SU-DHL-6 (cell line): ENCODE results near the gene SH3GLB1.
"Not testable (repeated sequence)": the region's sequence is repeated elsewhere in the genome, so short reads cannot be mapped to it uniquely, and the experiment has no call there.

Experiments used
- H2AFZ ChIP-seq: fragments of 200-600 bp; sonication (generic); 2 replicates; pipeline ENCODE4 v1.6.1; 2014; ENCODE audit warnings: low read depth, mild to moderate bottlenecking, moderate library complexity, mixed read lengths, antibody characterized with exemption, low read length; ENCODE audit not compliant: severe bottlenecking
- H3F3A ChIP-seq: fragments of 200-600 bp; shearing (Covaris generic); 2 replicates; pipeline ENCODE4 v1.6.0; 2016; ENCODE audit warnings: antibody characterized with exemption, mild to moderate bottlenecking; ENCODE audit not compliant: insufficient read depth
- H3K27ac ChIP-seq: fragments of 200-600 bp; sonication (generic); 2 replicates; pipeline ENCODE4 v1.5.1; 2016; ENCODE audit warnings: low read depth, mild to moderate bottlenecking, low read length, moderate library complexity, mixed read lengths
- H3K27me3 ChIP-seq: fragments of 200-600 bp; sonication (generic), shearing (Covaris generic); 2 replicates; pipeline ENCODE4 v1.6.0; 2014; ENCODE audit warnings: mild to moderate bottlenecking, low read length
- H3K36me3 ChIP-seq: fragments of 200-600 bp; sonication (generic); 2 replicates; pipeline ENCODE4 v1.6.1; 2014; ENCODE audit warnings: mild to moderate bottlenecking, low read length, mixed read lengths
- H3K4me2 ChIP-seq: fragments of 300-600, 200-600 bp; shearing (Covaris generic), sonication (generic); 2 replicates; pipeline ENCODE4 v1.6.0; 2014; ENCODE audit warnings: low read length, low read depth, mild to moderate bottlenecking; ENCODE audit not compliant: poor library complexity, severe bottlenecking
- H3K4me3 ChIP-seq: fragments of 200-600 bp; sonication (generic); 2 replicates; pipeline ENCODE4 v1.5.1; 2014; ENCODE audit warnings: antibody characterized with exemption, low read length, mild to moderate bottlenecking, mixed read lengths; ENCODE audit not compliant: insufficient read depth, poor library complexity, severe bottlenecking
- H3K79me2 ChIP-seq: fragments of 200-600 bp; sonication (generic); 2 replicates; pipeline ENCODE4 v1.6.1; 2014; ENCODE audit warnings: mild to moderate bottlenecking, low read length, moderate library complexity; ENCODE audit not compliant: insufficient read depth
- H3K9ac ChIP-seq: fragments of 200-600 bp; sonication (generic); 2 replicates; pipeline ENCODE4 v1.7.0; 2014; ENCODE audit warnings: mild to moderate bottlenecking, low read length
- H3K9me2 ChIP-seq: fragments of 200-600 bp; sonication (generic); replicated peaks from 2 replicates; pipeline ENCODE4 v1.6.1; 2014; ENCODE audit warnings: low read length; ENCODE audit not compliant: insufficient read depth
- H3K9me3 ChIP-seq: fragments of 200-600 bp; sonication (generic); 2 replicates; pipeline ENCODE4 v1.6.1; 2014; ENCODE audit warnings: low read length, mixed read lengths; ENCODE audit not compliant: insufficient read depth
- H4K20me1 ChIP-seq: fragments of 200-600 bp; sonication (generic); 2 replicates; pipeline ENCODE4 v1.6.1; 2014; ENCODE audit warnings: low read depth, mild to moderate bottlenecking, antibody characterized with exemption, low read length, moderate library complexity, mixed read lengths
- CTCF ChIP-seq: fragments of 200-600 bp; sonication (generic); IDR thresholded peaks from one replicate; pipeline ENCODE4 v1.5.1; 2017; ENCODE audit warnings: antibody characterized with exemption, mild to moderate bottlenecking, low read length, moderate library complexity; ENCODE audit not compliant: insufficient read depth, poor library complexity, severe bottlenecking
- EZH2phosphoT487 ChIP-seq: fragments of 200-600 bp; sonication (generic), shearing (Covaris generic); conservative IDR thresholded peaks from 2 replicates; pipeline ENCODE4 v1.6.1; 2018; ENCODE audit warnings: mild to moderate bottlenecking, antibody characterized with exemption, low read length, moderate library complexity, mixed read lengths

Gene SH3GLB1

GRCh38 chr1:86704458-86704971 is at the start of gene SH3GLB1:
SH3GLB1 (plus strand) TSS chr1:86704576; CDS start chr1:86704900, 324 bp downstream.
- Histone ChIP-seq H3K9ac (peak within 1 kb of the TSS; percentile 66), H3K79me2 (peaks cover 47% of the 10 kb centered on the region), H3K4me3 (peak within 1 kb of the TSS; percentile 76), H4K20me1 (no peaks in the 10 kb centered on the region; the same call in 1 of the 2 replicates), H3K36me3 (0 out of 2 replicates have a peak, but pooled peaks cover 5% of the 10 kb centered on the region), H3K27ac (peak within 1 kb of the TSS; percentile 80), H3K4me2 (peak within 1 kb of the TSS; percentile 88), H3K9me2 (no peaks in the 10 kb centered on the region), H3K27me3 (no peaks in the 10 kb centered on the region), H2AFZ (peak within 1 kb of the TSS; percentile 83), H3F3A (peaks cover 4% of the 10 kb centered on the region; the same call in 1 of the 2 replicates), H3K9me3 (no peaks in the 10 kb centered on the region)
- TF ChIP-seq EZH2phosphoT487 (no peak), CTCF (peak; percentile 78)

GRCh38 chr1:86658381-86658780 is 46.0 kb upstream of the SH3GLB1 start:
- not testable (repeated sequence) for H2AFZ ChIP-seq, H3K27ac ChIP-seq, H3K9me3 ChIP-seq, H3K4me2 ChIP-seq, H3K79me2 ChIP-seq, H3K27me3 ChIP-seq, H3K36me3 ChIP-seq, H3K9me2 ChIP-seq, H4K20me1 ChIP-seq, H3K9ac ChIP-seq, H3K4me3 ChIP-seq, H3F3A ChIP-seq

- H3K27me3 ChIP-seq: no peaks in the 10 kb centered on the region
- H3K79me2 ChIP-seq: no peaks in the 10 kb centered on the region
- no peaks in the 10 kb centered on the region for H4K20me1 ChIP-seq
- H2AFZ ChIP-seq: no peak overlapping the region
- H3F3A ChIP-seq: no peaks in the 10 kb centered on the region
- H3K9ac ChIP-seq: no peak overlapping the region
- no peak overlapping the region for H3K27ac ChIP-seq
- H3K36me3 ChIP-seq: no peaks in the 10 kb centered on the region
- no peaks in the 10 kb centered on the region for H3K9me2 ChIP-seq
- H3K9me3 ChIP-seq: no peaks in the 10 kb centered on the region
- no peak overlapping the region for H3K4me3 ChIP-seq
- TF ChIP-seq CTCF (no peak), EZH2phosphoT487 (no peak)
- H3K4me2 ChIP-seq: no peak overlapping the region
These were observed 38.0 kb upstream of the SH3GLB1 start for GRCh38 chr1:86666368-86666767.

- no peaks in the 10 kb centered on the region for H3K79me2 ChIP-seq
- H3K9ac ChIP-seq: no peak overlapping the region
- no peak overlapping the region for H3K27ac ChIP-seq
- no peaks in the 10 kb centered on the region for H4K20me1 ChIP-seq
- H3K9me3 ChIP-seq: no peaks in the 10 kb centered on the region
- H3K36me3 ChIP-seq: no peaks in the 10 kb centered on the region
- no peaks in the 10 kb centered on the region for H3F3A ChIP-seq
- H3K27me3 ChIP-seq: no peaks in the 10 kb centered on the region
- no peak for TF ChIP-seq EZH2phosphoT487
- no peak overlapping the region for H3K4me2 ChIP-seq
- H3K9me2 ChIP-seq: no peaks in the 10 kb centered on the region
- no peak overlapping the region for H2AFZ ChIP-seq
- H3K4me3 ChIP-seq: no peak overlapping the region
These were observed 16.8 kb upstream of the SH3GLB1 start for GRCh38 chr1:86687595-86687994.
